Stimulated activated naive CD4-positive, alpha-beta T cell treated with Interleukin-2 at 50 U/mL for 16 hours (primary cell): ENCODE measurements around the gene ARF5.
"Not testable (repeated sequence)": the region's sequence is repeated elsewhere in the genome, so short reads cannot be mapped to it uniquely, and the experiment has no call there.

ENCODE experiments used
- DNase-seq: peaks from one replicate; lab custom pipeline; 2025; lab: John Stamatoyannopoulos, UW

The ARF5 gene

GRCh38 chr7:127588019-127588696, at the start of gene ARF5:
Gene ARF5, plus strand, starts transcription at chr7:127588411. Its CDS starts 88 bp downstream, at chr7:127588499.
- peak; percentile 82 for DNase-seq

- no peak for DNase-seq
Observed at GRCh38 chr7:127539116-127539515, 49.1 kb upstream of the ARF5 start.

GRCh38 chr7:127540461-127540860, 47.8 kb upstream of the ARF5 start:
- not testable (repeated sequence) for DNase-seq

GRCh38 chr7:127541548-127541947, 46.7 kb upstream of the ARF5 start:
- no peak for DNase-seq

- no peak for DNase-seq
Observed at GRCh38 chr7:127546313-127546712, 41.9 kb upstream of the ARF5 start.

GRCh38 chr7:127550247-127550646, 38.0 kb upstream of the ARF5 start:
- DNase-seq = no peak

- DNase-seq = no peak
Observed at GRCh38 chr7:127551941-127552340, 36.3 kb upstream of the ARF5 start.

GRCh38 chr7:127556404-127556803, 31.8 kb upstream of the ARF5 start:
- no peak for DNase-seq

- DNase-seq = no peak
Observed at GRCh38 chr7:127557803-127558202, 30.4 kb upstream of the ARF5 start.

GRCh38 chr7:127566242-127566641, 22.0 kb upstream of the ARF5 start:
- no peak for DNase-seq

GRCh38 chr7:127568034-127568433, 20.2 kb upstream of the ARF5 start:
- not testable (repeated sequence) for DNase-seq

- DNase-seq = no peak
Observed at GRCh38 chr7:127571741-127572505, 16.3 kb upstream of the ARF5 start.

- no peak for DNase-seq
Observed at GRCh38 chr7:127578036-127578684, 10.1 kb upstream of the ARF5 start.

GRCh38 chr7:127578711-127579275, 9.4 kb upstream of the ARF5 start:
- no peak for DNase-seq

- DNase-seq = no peak
Observed at GRCh38 chr7:127580612-127581011, 7.6 kb upstream of the ARF5 start.

GRCh38 chr7:127581716-127582115, 6.5 kb upstream of the ARF5 start:
- no peak for DNase-seq

GRCh38 chr7:127582361-127582760, 5.8 kb upstream of the ARF5 start:
- no peak for DNase-seq

GRCh38 chr7:127584648-127585043, 3.6 kb upstream of the ARF5 start:
- DNase-seq = no peak

GRCh38 chr7:127585044-127585953, 2.9 kb upstream of the ARF5 start, which contains the start of gene GCC1:
Gene GCC1, minus strand, starts transcription at chr7:127585596. Its CDS starts 414 bp downstream, at chr7:127585182.
- peak; percentile 87 for DNase-seq

- no peak for DNase-seq
Observed at GRCh38 chr7:127586346-127586745, 1.9 kb upstream of the ARF5 start.

GRCh38 chr7:127587663-127588018, 570 bp upstream of the ARF5 start:
- DNase-seq = no peak
